ENCODE measurements around the gene NECAB2. TPM values are rescaled to one million over a fixed set of nuclear protein-coding genes. Genes with fewer than 3 reads are reported as not detected.

Gene NECAB2
- total and polyA plus RNA-seq, 7 donors = 0.04 to 0.13 (median 0.09) TPM; not detected in 4

GRCh38 chr16:83998091-83998490 is 30.0 kb downstream of the NECAB2 start:
- no peaks in the 10 kb centered on the region for H3K4me1 ChIP-seq
- H3K27ac ChIP-seq = no peak overlapping the region
- peaks cover 0 to 4% (median 0%) of the 10 kb centered on the region in 3 donors for H3K27me3 ChIP-seq (ENCODE audit: insufficient read depth in 3 of 3, low read length in 2 of 3)
- H3K36me3 ChIP-seq (ENCODE audit: insufficient read depth in 1 of 2, low read depth in 1 of 2) = no peaks in the 10 kb centered on the region
- H3K9me3 ChIP-seq = no peaks in the 10 kb centered on the region
- H3K4me3 ChIP-seq = no peak overlapping the region
- no peak for TF ChIP-seq CTCF (IDR thresholded peaks at IDR 0.05)
- ATAC-seq (no peak), DNase-seq (no peak)
- 81 to 94% (median 91%) methylated on average over 13 of the region's 13 CpGs for WGBS, 3 donors
- intact Hi-C loops (cut with DNase I) = no loop called here

DNA sequence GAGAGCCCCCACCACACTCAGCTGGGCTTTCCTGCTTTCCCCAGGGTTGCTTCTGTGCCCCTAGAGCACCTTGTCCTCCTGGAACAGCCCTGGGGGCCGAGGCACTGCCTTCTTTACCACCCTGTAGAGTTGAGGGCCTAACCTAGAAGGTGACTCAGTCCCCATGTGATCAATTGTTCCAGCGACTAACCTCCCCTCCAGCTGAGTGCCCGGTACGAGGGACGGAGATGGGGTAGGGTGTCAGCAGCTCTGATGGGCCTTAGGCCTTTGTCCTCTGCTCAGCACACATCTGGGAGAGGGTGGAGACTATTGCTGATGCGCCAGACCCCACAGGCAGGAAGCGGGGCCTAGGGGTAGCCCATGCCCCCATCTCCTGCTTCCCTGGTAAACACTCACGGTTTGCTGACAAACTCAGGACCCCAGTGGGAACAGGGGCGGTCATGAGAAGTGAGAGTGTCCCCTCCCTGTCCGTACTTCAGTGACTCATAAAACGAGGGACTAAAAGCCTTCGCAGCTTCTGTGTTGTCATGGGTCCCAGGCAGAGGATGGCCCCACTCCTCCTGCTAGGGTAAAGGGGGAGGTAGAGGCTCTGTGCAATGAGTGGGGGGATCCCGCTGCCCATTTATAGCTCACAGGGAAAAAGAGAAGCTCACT is 33.1 kb downstream of the NECAB2 start:
- Histone ChIP-seq H3K4me1 (no peaks in the 10 kb centered on the region), H3K27me3 (ENCODE audit: insufficient read depth in 3 of 3, low read length in 2 of 3) (peaks cover 0 to 4% (median 0%) of the 10 kb centered on the region in 3 donors), H3K27ac (no peak overlapping the region), H3K9me3 (no peaks in the 10 kb centered on the region), H3K4me3 (no peak overlapping the region), H3K36me3 (ENCODE audit: insufficient read depth in 1 of 2, low read depth in 1 of 2) (no peaks in the 10 kb centered on the region)
- intact Hi-C loops (cut with DNase I) = no loop called here
- TF ChIP-seq CTCF (IDR thresholded peaks at IDR 0.05) = no peak
- 70 to 87% (median 81%) methylated on average over 12 to 13 of the region's 13 CpGs for WGBS, 3 donors
- ATAC-seq = no peak
- no peak for DNase-seq

- Histone ChIP-seq H3K4me1 (no peaks in the 10 kb centered on the region), H3K27me3 (ENCODE audit: insufficient read depth in 3 of 3, low read length in 2 of 3) (peaks cover 0 to 4% (median 0%) of the 10 kb centered on the region in 3 donors), H3K27ac (no peak overlapping the region), H3K4me3 (no peak overlapping the region), H3K9me3 (no peaks in the 10 kb centered on the region), H3K36me3 (ENCODE audit: insufficient read depth in 1 of 2, low read depth in 1 of 2) (no peaks in the 10 kb centered on the region)
- 90 to 93% (median 90%) methylated on average over 7 of the region's 7 CpGs for WGBS, 3 donors
- ATAC-seq = no peak
- no peak for DNase-seq
- no peak for TF ChIP-seq CTCF (IDR thresholded peaks at IDR 0.05)
- intact Hi-C loops (cut with DNase I) = no loop called here
Observed at GRCh38 chr16:84001726-84002125, 33.7 kb downstream of the NECAB2 start.

GRCh38 chr16:84003038-84003437 is 35.0 kb downstream of the NECAB2 start:
- peak in 2 of 4 donors; percentile 29 to 50 for ATAC-seq
- no peaks in the 10 kb centered on the region for H3K36me3 ChIP-seq (ENCODE audit: insufficient read depth in 1 of 2, low read depth in 1 of 2)
- no peak for TF ChIP-seq CTCF (IDR thresholded peaks at IDR 0.05)
- 70 to 87% (median 79%) methylated on average over 12 of the region's 12 CpGs for WGBS, 3 donors
- H3K4me3 ChIP-seq = no peak overlapping the region
- no peaks in the 10 kb centered on the region for H3K27me3 ChIP-seq (ENCODE audit: insufficient read depth in 3 of 3, low read length in 2 of 3)
- no peak overlapping the region for H3K27ac ChIP-seq
- no peaks in the 10 kb centered on the region for H3K9me3 ChIP-seq
- DNase-seq = no peak
- intact Hi-C loops (cut with DNase I) = no loop called here
- H3K4me1 ChIP-seq = no peaks in the 10 kb centered on the region

DNA sequence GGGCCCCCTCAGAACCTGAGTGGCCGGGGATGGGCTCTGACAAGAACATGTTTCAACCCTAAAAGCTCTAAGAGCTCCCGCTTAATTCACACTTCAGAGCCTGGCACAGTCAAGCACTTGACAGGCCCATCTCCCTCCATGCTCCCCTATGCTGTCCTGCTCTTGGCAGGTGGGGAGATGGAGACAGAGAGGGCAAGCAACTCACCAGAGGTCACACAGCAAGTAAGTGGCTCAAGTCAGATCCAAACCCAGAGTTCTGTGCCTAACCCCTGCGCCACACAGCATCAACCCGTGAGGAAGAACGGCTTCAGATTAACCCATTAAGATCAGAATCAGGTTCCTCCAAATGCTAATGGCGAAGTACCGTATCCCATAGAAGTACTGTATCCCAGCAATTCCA is 36.4 kb downstream of the NECAB2 start:
- Histone ChIP-seq H3K4me3 (no peak overlapping the region), H3K4me1 (no peaks in the 10 kb centered on the region), H3K36me3 (ENCODE audit: insufficient read depth in 1 of 2, low read depth in 1 of 2) (no peaks in the 10 kb centered on the region), H3K27me3 (ENCODE audit: insufficient read depth in 3 of 3, low read length in 2 of 3) (peaks cover 0 to 3% (median 0%) of the 10 kb centered on the region in 3 donors), H3K27ac (no peak overlapping the region), H3K9me3 (no peaks in the 10 kb centered on the region)
- intact Hi-C loops (cut with DNase I) = no loop called here
- WGBS, 3 donors = 79 to 83% (median 80%) methylated on average over 7 of the region's 7 CpGs
- no peak for TF ChIP-seq CTCF (IDR thresholded peaks at IDR 0.05)
- ATAC-seq = no peak
- no peak for DNase-seq
